ENCODE data around the gene SLC43A3. TPM values are rescaled to one million over a fixed set of nuclear protein-coding genes. Genes with fewer than 3 reads are reported as not detected.

The SLC43A3 gene
- total RNA-seq, 1 donor from 2014 or later, result 211 TPM

DNA sequence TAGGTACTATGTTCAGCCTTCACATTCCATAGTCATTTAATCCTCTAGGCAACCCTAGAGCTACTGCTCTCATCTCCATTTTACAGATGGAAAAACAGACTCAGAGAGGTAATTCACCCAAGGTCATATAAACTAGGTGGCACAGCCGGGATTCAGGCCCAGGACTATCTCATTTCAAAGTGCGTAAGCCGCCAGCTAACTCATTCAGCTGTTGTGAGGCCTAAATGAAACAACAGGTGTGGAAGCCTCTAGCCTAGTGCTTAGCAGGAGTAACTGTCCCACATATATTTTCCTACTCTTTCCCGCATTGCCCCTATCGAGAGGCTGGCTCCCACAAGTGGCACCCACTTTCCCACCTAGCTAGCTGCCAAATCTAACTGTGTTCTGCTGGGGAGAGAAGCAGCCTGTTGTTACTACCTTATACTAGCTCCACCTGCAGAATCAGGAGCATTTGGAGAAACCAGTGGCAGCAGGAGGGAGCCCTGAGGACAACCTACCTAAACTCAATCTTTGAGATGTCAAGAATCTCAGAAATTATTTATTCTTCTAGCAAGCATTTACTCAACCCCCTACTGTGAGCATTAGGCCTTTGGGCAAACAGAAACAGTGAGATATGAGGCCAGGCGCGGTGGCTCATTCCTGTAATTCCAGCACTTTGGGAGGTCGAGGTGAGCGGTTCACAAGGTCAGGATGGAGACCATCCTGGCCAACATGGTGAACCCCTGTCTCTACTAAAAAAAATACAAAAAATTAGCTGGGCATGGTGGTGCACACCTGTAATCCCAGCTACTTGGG, 66.8 kb downstream of the SLC43A3 start:
- TF ChIP-seq, protein P1, sequence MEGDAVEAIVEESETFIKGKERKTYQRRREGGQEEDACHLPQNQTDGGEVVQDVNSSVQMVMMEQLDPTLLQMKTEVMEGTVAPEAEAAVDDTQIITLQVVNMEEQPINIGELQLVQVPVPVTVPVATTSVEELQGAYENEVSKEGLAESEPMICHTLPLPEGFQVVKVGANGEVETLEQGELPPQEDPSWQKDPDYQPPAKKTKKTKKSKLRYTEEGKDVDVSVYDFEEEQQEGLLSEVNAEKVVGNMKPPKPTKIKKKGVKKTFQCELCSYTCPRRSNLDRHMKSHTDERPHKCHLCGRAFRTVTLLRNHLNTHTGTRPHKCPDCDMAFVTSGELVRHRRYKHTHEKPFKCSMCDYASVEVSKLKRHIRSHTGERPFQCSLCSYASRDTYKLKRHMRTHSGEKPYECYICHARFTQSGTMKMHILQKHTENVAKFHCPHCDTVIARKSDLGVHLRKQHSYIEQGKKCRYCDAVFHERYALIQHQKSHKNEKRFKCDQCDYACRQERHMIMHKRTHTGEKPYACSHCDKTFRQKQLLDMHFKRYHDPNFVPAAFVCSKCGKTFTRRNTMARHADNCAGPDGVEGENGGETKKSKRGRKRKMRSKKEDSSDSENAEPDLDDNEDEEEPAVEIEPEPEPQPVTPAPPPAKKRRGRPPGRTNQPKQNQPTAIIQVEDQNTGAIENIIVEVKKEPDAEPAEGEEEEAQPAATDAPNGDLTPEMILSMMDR (IDR thresholded peaks at IDR 0.05), result no peak
- Histone ChIP-seq H3K27me3 (no peaks in the 10 kb centered on the region), H3K36me3 (no peaks in the 10 kb centered on the region), H3K4me3 (no peak overlapping the region), H3K4me1 (no peaks in the 10 kb centered on the region), H3K9me3 (no peaks in the 10 kb centered on the region), H3K27ac (no peak overlapping the region)
- DNase-seq (ENCODE audit: low spot score in 2 of 2), result no peak
- intact Hi-C loops (cut with DNase I), result no loop called here

DNA sequence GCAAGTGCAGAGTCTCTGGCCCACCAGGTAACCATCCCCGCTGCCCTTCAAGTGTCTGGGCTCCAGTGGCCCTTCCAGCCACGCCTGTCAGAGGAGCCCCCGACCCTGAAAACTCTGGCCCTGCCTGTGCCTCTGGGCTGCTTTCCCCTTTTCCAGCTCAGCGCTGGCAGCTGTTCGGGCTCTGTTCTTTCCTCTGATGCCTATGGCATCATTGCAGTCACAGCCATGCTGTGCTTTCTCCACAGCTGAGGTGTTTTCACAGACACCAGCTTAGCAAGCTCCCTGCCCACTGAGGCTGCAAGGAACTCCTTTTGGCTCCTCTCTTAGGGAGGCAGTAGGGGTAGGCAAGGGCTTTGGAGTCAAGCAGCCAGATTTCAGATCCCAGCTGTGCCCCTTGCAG, 67.5 kb downstream of the SLC43A3 start:
- Histone ChIP-seq H3K4me3 (no peak overlapping the region), H3K27me3 (no peaks in the 10 kb centered on the region), H3K36me3 (no peaks in the 10 kb centered on the region), H3K4me1 (no peaks in the 10 kb centered on the region), H3K9me3 (no peaks in the 10 kb centered on the region), H3K27ac (no peak overlapping the region)
- DNase-seq (ENCODE audit: low spot score in 2 of 2), result no peak
- intact Hi-C loops (cut with DNase I), result no loop called here
- TF ChIP-seq, protein P1 (IDR thresholded peaks at IDR 0.05), result no peak

DNA sequence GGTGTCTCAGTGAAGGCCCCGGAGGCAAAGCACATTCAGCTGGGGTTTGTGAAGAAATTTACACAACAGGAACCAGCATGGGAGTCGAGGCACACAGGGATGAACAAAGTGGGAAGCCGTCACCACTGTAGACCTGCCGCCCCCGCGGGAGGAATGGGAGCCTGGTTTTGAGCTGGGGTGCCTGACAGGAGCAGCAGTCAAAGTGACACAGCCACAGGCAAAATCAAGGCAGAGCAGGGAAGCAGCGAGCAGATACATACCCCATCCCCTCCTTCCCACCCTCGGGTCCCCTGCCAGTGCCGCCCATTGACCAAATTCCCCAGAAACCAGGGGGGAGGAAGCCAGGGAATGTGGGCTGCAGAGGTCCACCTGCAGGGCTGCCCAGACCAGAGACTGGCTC, 67.9 kb downstream of the SLC43A3 start:
- Histone ChIP-seq H3K27me3 (no peaks in the 10 kb centered on the region), H3K9me3 (no peaks in the 10 kb centered on the region), H3K4me1 (no peaks in the 10 kb centered on the region), H3K27ac (no peak overlapping the region), H3K36me3 (no peaks in the 10 kb centered on the region), H3K4me3 (no peak overlapping the region)
- DNase-seq (ENCODE audit: low spot score in 2 of 2), result no peak
- intact Hi-C loops (cut with DNase I), result no loop called here
- TF ChIP-seq, protein P1 (IDR thresholded peaks at IDR 0.05), result no peak

DNA sequence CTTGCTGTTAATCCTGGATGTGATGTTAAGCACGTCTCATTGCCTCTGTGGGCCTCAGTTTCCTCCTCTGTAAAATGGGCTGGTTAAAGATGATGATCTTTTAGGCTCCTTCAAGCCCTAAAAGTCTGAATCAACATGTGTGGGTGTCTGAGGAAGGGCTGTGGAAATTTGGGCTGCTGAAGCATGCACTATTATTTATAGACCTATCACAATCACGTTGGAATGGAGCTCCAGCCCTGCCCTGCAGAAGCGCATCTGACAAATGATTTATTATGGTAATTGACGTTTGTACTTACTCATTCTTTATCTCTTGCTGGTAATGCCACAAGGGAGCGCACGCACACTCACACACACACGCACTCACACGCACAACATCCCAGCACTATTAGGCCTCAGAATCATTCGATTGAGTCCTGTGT, 68.4 kb downstream of the SLC43A3 start:
- Histone ChIP-seq H3K27ac (no peak overlapping the region), H3K4me3 (no peak overlapping the region), H3K9me3 (no peaks in the 10 kb centered on the region), H3K4me1 (no peaks in the 10 kb centered on the region), H3K36me3 (no peaks in the 10 kb centered on the region), H3K27me3 (no peaks in the 10 kb centered on the region)
- TF ChIP-seq, protein P1 (IDR thresholded peaks at IDR 0.05), result no peak
- intact Hi-C loops (cut with DNase I), result no loop called here
- DNase-seq (ENCODE audit: low spot score in 2 of 2), result no peak

DNA sequence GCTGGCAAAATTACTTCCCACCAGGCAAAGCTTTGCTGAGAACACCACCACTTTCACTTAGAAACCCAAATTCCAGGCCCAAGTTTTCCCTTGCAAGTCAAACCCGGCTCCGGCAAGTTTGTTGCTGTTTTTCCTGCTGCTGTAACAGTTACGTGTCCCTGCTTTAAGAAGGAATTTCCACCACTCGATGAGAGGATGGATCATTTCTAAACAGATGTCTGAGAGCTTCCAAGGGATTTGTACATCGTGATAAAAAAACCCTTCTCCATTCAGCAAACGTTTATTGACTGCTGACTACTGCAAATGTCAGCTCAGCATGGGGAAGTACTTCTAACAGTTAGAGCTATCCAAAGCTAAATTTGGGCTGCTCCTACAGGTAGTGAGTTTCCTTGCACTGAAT, 69.1 kb downstream of the SLC43A3 start:
- no peaks in the 10 kb centered on the region for H3K36me3 ChIP-seq
- no peak for DNase-seq (ENCODE audit: low spot score in 2 of 2)
- intact Hi-C loops (cut with DNase I), result no loop called here
- H3K9me3 ChIP-seq, result no peaks in the 10 kb centered on the region
- no peak overlapping the region for H3K4me3 ChIP-seq
- TF ChIP-seq, protein P1 (IDR thresholded peaks at IDR 0.05), result no peak
- peak overlapping the region in 1 of 2 donors; percentile 15 for H3K27ac ChIP-seq
- H3K4me1 ChIP-seq, result no peaks in the 10 kb centered on the region
- H3K27me3 ChIP-seq, result no peaks in the 10 kb centered on the region
